Smooth muscle cell (in vitro differentiated cells): ENCODE measurements around the gene ZACN. TPM values are rescaled to one million over a fixed set of nuclear protein-coding genes. Genes with fewer than 3 reads are reported as not detected.

ENCODE experiments used
- DNase-seq: peaks from one replicate; lab custom pipeline; 2025; ENCODE audit not compliant: unreplicated experiment; lab: John Stamatoyannopoulos, UW
- H2AFZ ChIP-seq: fragments of 200-600 bp; sonication (generic); 2 replicates; pipeline ENCODE4 v1.6.0; 2016; ENCODE audit warnings: antibody characterized with exemption, low read depth, mild to moderate bottlenecking
- H3F3A ChIP-seq: fragments of 200-600 bp; sonication (generic); 2 replicates; pipeline ENCODE4 v1.6.0; 2017; ENCODE audit warnings: antibody characterized with exemption, low read depth
- H3K27ac ChIP-seq: fragments of 200-600 bp; sonication (generic); 2 replicates; pipeline ENCODE4 v1.5.1; 2016; ENCODE audit warnings: low read depth, mild to moderate bottlenecking
- H3K27me3 ChIP-seq: fragments of 200-600 bp; sonication (generic); 2 replicates; pipeline ENCODE4 v1.6.1; 2016; ENCODE audit warnings: low read depth, mild to moderate bottlenecking
- H3K36me3 ChIP-seq: fragments of 200-600 bp; sonication (generic); 2 replicates; pipeline ENCODE4 v1.5.1; 2016; ENCODE audit warnings: low read depth
- H3K4me1 ChIP-seq: fragments of 200-600 bp; sonication (generic); 2 replicates; pipeline ENCODE4 v1.5.1; 2016; ENCODE audit warnings: low read depth
- H3K4me2 ChIP-seq: fragments of 200-600 bp; sonication (generic); 2 replicates; pipeline ENCODE4 v1.6.0; 2016; ENCODE audit warnings: mild to moderate bottlenecking
- H3K4me3 ChIP-seq: fragments of 200-600 bp; sonication (generic); 2 replicates; pipeline ENCODE4 v1.5.1; 2016; ENCODE audit warnings: mild to moderate bottlenecking
- H3K79me2 ChIP-seq: fragments of 200-600 bp; sonication (generic); 2 replicates; pipeline ENCODE4 v1.6.0; 2016; ENCODE audit warnings: low read depth, mild to moderate bottlenecking
- H3K9ac ChIP-seq: fragments of 200-600 bp; sonication (generic); 2 replicates; pipeline ENCODE4 v1.6.0; 2016; ENCODE audit warnings: low read depth
- H3K9me3 ChIP-seq: fragments of 200-600 bp; sonication (generic); replicated peaks from 2 replicates; pipeline ENCODE4 v1.5.1; 2016; ENCODE audit warnings: low read depth
- H4K20me1 ChIP-seq: fragments of 200-600 bp; sonication (generic); 2 replicates; pipeline ENCODE4 v1.6.0; 2016; ENCODE audit warnings: low read depth
- CTCF ChIP-seq: fragments of 200-600 bp; sonication (generic); IDR thresholded peaks from 2 replicates; pipeline ENCODE4 v1.5.1; 2017; ENCODE audit warnings: borderline replicate concordance, mild to moderate bottlenecking, antibody characterized with exemption; ENCODE audit not compliant: insufficient read depth, poor library complexity, severe bottlenecking
- WGBS: methylation state at CpG from one replicate; pipeline ENCODE4 v1.1.7; 2016; ENCODE audit warnings: low lambda C conversion rate; 5-methylcytosine and 5-hydroxymethylcytosine counted together
- polyA plus RNA-seq: library from polyadenylated mRNA; unstranded; fragments of >200 nt; fragmentation: Nextera tagmentation; extraction: Ambion mirVana; gene quantifications from 2 replicates; pipeline ENCODE4 v1.2.1, GENCODE V29; 2016
- total RNA-seq: library from RNA; depleted of rRNA; stranded (reverse); fragments of >200 nt; gene quantifications from 2 replicates; pipeline ENCODE4 v1.2.3, GENCODE V29; 2014

ZACN gene
- total and polyA plus RNA-seq, 2 experiments from 2014 or later, result 3.4 TPM; not detected in 1

- no peak overlapping the region for H3K27ac ChIP-seq
- no peaks in the 10 kb centered on the region for H3K79me2 ChIP-seq
- no peaks in the 10 kb centered on the region for H3K4me1 ChIP-seq
- DNase-seq, result no peak
- H3K9me3 ChIP-seq, result no peaks in the 10 kb centered on the region
- WGBS, result 96% methylated on average over 17 of the region's 17 CpGs
- H3K4me2 ChIP-seq, result no peak overlapping the region
- H3K36me3 ChIP-seq, result no peaks in the 10 kb centered on the region
- no peaks in the 10 kb centered on the region for H3K27me3 ChIP-seq
- no peak overlapping the region for H3K4me3 ChIP-seq
- H3K9ac ChIP-seq, result no peak overlapping the region
- no peak for TF ChIP-seq CTCF
- peaks cover 5% of the 10 kb centered on the region for H3F3A ChIP-seq
- H2AFZ ChIP-seq, result no peak overlapping the region
- peaks cover 78% of the 10 kb centered on the region for H4K20me1 ChIP-seq
Observed at GRCh38 chr17:76090517-76091129, 11.6 kb downstream of the ZACN start.

DNA sequence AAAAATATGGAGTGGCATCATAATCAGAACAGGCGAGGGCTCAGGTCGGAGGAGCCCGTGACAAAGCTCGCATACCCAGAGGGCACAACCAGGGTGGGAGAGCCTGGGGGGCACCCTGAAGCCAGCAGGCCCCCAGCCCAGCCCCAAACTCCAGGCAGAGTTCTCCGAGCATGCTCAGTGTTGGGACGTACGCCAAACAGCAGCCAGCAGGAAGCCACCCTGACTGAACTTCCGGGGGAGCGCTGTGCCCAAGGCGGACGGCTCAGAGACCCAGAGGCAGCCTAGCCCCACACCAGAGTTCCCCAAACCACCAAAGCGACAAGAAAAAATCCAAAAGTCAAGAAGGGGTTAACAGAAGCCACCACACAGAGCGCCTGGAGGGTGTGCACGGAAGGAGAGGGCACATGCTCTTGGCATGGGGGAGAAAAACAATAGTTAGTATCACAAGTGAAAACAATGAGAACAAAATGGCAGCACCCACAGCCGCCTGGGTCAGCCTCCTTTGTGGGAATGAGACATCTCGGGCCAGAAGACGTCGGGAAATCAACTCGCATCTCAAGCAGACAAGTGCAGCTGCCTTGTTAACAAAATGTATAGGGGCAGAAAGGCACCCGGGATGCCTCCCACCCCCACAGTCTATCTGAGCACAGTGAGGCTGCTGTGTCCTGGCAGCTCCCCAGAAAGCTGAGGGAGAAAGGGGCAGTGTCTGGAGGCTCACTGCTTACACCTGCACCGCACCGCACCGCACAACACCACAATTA lies 12.7 kb downstream of the ZACN start:
- Histone ChIP-seq H3K4me3 (no peak overlapping the region), H3F3A (peaks cover 5% of the 10 kb centered on the region), H2AFZ (no peak overlapping the region), H3K79me2 (no peaks in the 10 kb centered on the region), H3K27me3 (no peaks in the 10 kb centered on the region), H3K9ac (no peak overlapping the region), H4K20me1 (peaks cover 88% of the 10 kb centered on the region), H3K9me3 (no peaks in the 10 kb centered on the region), H3K4me2 (no peak overlapping the region), H3K4me1 (no peaks in the 10 kb centered on the region), H3K27ac (no peak overlapping the region), H3K36me3 (no peaks in the 10 kb centered on the region)
- no peak for TF ChIP-seq CTCF
- no peak for DNase-seq
- WGBS, result 92% methylated on average over 23 of the region's 23 CpGs

- Histone ChIP-seq H3K27ac (no peak overlapping the region), H3K9ac (no peak overlapping the region), H3K9me3 (no peaks in the 10 kb centered on the region), H4K20me1 (peaks cover 90% of the 10 kb centered on the region), H3K36me3 (no peaks in the 10 kb centered on the region), H3K79me2 (no peaks in the 10 kb centered on the region), H3K4me3 (no peak overlapping the region), H3K4me2 (no peak overlapping the region), H3F3A (peaks cover 5% of the 10 kb centered on the region), H3K27me3 (no peaks in the 10 kb centered on the region), H2AFZ (no peak overlapping the region), H3K4me1 (no peaks in the 10 kb centered on the region)
- TF ChIP-seq CTCF, result no peak
- 98% methylated on average over 20 of the region's 20 CpGs for WGBS
- DNase-seq, result no peak
Observed at GRCh38 chr17:76092526-76093413, 13.8 kb downstream of the ZACN start.
